Measurements from ENCODE around the gene FBXO21. TPM values are rescaled to one million over a fixed set of nuclear protein-coding genes. Genes with fewer than 3 reads are reported as not detected.

The FBXO21 gene
- total and polyA plus RNA-seq, 2 donors (not counting 1 experiment from before 2014, with no cell fraction given), result 31.3 to 81.3 TPM

GRCh38 chr12:117093918-117094630 lies 96.2 kb downstream of the FBXO21 start:
- no peaks in the 10 kb centered on the region for H4K20me1 ChIP-seq (ENCODE audit: control insufficient read depth, extremely low read depth, insufficient read depth, low read length)

DNA sequence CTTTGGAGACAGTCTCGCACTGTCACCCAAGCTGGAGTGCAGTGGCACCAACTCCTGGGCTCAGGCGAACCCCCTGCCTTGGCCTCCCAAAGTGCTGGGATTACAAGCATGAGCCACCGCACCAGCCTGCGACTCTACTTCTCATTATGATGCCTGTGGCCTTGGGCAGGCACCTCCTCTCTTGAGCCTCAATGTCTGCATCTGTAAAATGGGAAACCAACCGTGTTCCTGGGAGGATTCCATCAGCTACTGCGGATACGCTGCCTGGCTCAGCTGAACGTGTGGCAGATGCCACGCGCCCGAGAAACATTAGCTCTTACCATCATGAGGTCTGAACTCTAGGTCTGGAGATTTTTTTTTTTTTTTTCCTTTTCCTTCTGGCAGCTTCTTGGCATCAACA lies 96.8 kb downstream of the FBXO21 start:
- Histone ChIP-seq H3K4me2 (ENCODE audit: extremely low read depth, insufficient read depth, low read length) (no peak overlapping the region), H3K36me3 (ENCODE audit: control insufficient read depth, insufficient read depth, low read length) (no peaks in the 10 kb centered on the region), H4K20me1 (ENCODE audit: control insufficient read depth, extremely low read depth, insufficient read depth, low read length) (no peaks in the 10 kb centered on the region), H3K4me3 (replicated peaks in 1 of 4; ENCODE audit: control extremely low read depth in 1 of 4, insufficient read depth in 1 of 4, low read depth in 3 of 4, low read length in 4 of 4) (no peak overlapping the region), H3K79me2 (ENCODE audit: control insufficient read depth, insufficient read depth, low read length) (no peaks in the 10 kb centered on the region), H3K9me3 (ENCODE audit: control insufficient read depth, insufficient read depth, low read depth, low read length) (no peaks in the 10 kb centered on the region), H3K27ac (ENCODE audit: insufficient read depth, low read length) (no peak overlapping the region), H3K9ac (ENCODE audit: insufficient read depth, low read length) (no peak overlapping the region), H3K4me1 (ENCODE audit: control insufficient read depth, extremely low read depth, insufficient read depth, low read length) (no peaks in the 10 kb centered on the region), H3K27me3 (ENCODE audit: control insufficient read depth, insufficient read depth, low read length) (peaks cover 29% of the 10 kb centered on the region), H2AFZ (ENCODE audit: low read length) (no peak overlapping the region)
- TF ChIP-seq CTCF (conservative IDR thresholded peaks at IDR 0.05 in 1 of 2, IDR thresholded peaks at IDR 0.05 in 1 of 2; ENCODE audit: low read depth in 1 of 2, low read length in 2 of 2) (no peak), EZH2 (IDR thresholded peaks at IDR 0.05; ENCODE audit: low read length, missing control alignments) (no peak)
- DNase-seq (ENCODE audit: low read depth in 2 of 2), result no peak

More at GRCh38 chr12:117093918-117094630, 96.2 kb downstream of the FBXO21 start:
- no peak for DNase-seq (ENCODE audit: low read depth in 2 of 2)
- Histone ChIP-seq H2AFZ (ENCODE audit: low read length) (no peak overlapping the region), H3K4me1 (ENCODE audit: control insufficient read depth, extremely low read depth, insufficient read depth, low read length) (peaks cover 2% of the 10 kb centered on the region), H3K4me3 (replicated peaks in 1 of 4; ENCODE audit: control extremely low read depth in 1 of 4, insufficient read depth in 1 of 4, low read depth in 3 of 4, low read length in 4 of 4) (no peak overlapping the region), H3K27me3 (ENCODE audit: control insufficient read depth, insufficient read depth, low read length) (peaks cover 33% of the 10 kb centered on the region), H3K79me2 (ENCODE audit: control insufficient read depth, insufficient read depth, low read length) (no peaks in the 10 kb centered on the region), H3K36me3 (ENCODE audit: control insufficient read depth, insufficient read depth, low read length) (no peaks in the 10 kb centered on the region), H3K27ac (ENCODE audit: insufficient read depth, low read length) (no peak overlapping the region), H3K4me2 (ENCODE audit: extremely low read depth, insufficient read depth, low read length) (no peak overlapping the region), H3K9me3 (ENCODE audit: control insufficient read depth, insufficient read depth, low read depth, low read length) (no peaks in the 10 kb centered on the region), H3K9ac (ENCODE audit: insufficient read depth, low read length) (no peak overlapping the region)
- TF ChIP-seq EZH2 (IDR thresholded peaks at IDR 0.05; ENCODE audit: low read length, missing control alignments), result no peak
- TF ChIP-seq CTCF (conservative IDR thresholded peaks at IDR 0.05 in 1 of 2, IDR thresholded peaks at IDR 0.05 in 1 of 2; ENCODE audit: low read depth in 1 of 2, low read length in 2 of 2), result no peak

DNA sequence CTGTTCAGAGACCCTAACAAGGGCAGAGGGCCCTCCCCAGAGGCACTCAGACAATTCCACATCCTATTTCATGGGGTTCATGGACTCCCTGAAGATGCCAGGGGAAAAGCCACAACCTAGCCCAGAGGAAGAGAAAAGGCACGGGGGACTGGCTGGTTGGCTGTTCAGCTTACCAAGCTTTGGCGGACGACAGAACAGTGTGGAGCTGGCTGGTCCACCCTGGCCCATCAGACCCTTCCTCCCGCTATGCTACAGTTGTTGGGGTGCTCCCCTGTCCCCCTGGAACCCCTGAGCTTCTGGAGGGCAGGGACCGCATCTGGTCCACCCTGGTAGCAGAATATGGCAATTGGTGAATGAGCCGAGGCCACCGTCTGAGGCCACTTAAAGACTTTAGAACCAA lies 97.4 kb downstream of the FBXO21 start:
- Histone ChIP-seq H3K79me2 (ENCODE audit: control insufficient read depth, insufficient read depth, low read length) (no peaks in the 10 kb centered on the region), H3K4me2 (ENCODE audit: extremely low read depth, insufficient read depth, low read length) (no peak overlapping the region), H2AFZ (ENCODE audit: low read length) (no peak overlapping the region), H3K9me3 (ENCODE audit: control insufficient read depth, insufficient read depth, low read depth, low read length) (no peaks in the 10 kb centered on the region), H4K20me1 (ENCODE audit: control insufficient read depth, extremely low read depth, insufficient read depth, low read length) (no peaks in the 10 kb centered on the region), H3K27ac (ENCODE audit: insufficient read depth, low read length) (no peak overlapping the region), H3K4me3 (replicated peaks in 1 of 4; ENCODE audit: control extremely low read depth in 1 of 4, insufficient read depth in 1 of 4, low read depth in 3 of 4, low read length in 4 of 4) (no peak overlapping the region), H3K4me1 (ENCODE audit: control insufficient read depth, extremely low read depth, insufficient read depth, low read length) (no peaks in the 10 kb centered on the region), H3K9ac (ENCODE audit: insufficient read depth, low read length) (no peak overlapping the region), H3K36me3 (ENCODE audit: control insufficient read depth, insufficient read depth, low read length) (no peaks in the 10 kb centered on the region), H3K27me3 (ENCODE audit: control insufficient read depth, insufficient read depth, low read length) (peaks cover 24% of the 10 kb centered on the region)
- no peak for DNase-seq (ENCODE audit: low read depth in 2 of 2)
- no peak for TF ChIP-seq CTCF (conservative IDR thresholded peaks at IDR 0.05 in 1 of 2, IDR thresholded peaks at IDR 0.05 in 1 of 2; ENCODE audit: low read depth in 1 of 2, low read length in 2 of 2)
- no peak for TF ChIP-seq EZH2 (IDR thresholded peaks at IDR 0.05; ENCODE audit: low read length, missing control alignments)
